HG02973 (cell line): ENCODE data around the gene TSPEAR.
"Not testable (repeated sequence)": the region's sequence is repeated elsewhere in the genome, so short reads cannot be mapped to it uniquely, and the experiment has no call there.

Experiments
- ATAC-seq: cut with Tn5 transposase; IDR thresholded peaks from one replicate; pipeline ENCODE4 v1.9.1; 2021; ENCODE audit warnings: moderate library complexity; ENCODE audit not compliant: unreplicated experiment

Gene TSPEAR

DNA sequence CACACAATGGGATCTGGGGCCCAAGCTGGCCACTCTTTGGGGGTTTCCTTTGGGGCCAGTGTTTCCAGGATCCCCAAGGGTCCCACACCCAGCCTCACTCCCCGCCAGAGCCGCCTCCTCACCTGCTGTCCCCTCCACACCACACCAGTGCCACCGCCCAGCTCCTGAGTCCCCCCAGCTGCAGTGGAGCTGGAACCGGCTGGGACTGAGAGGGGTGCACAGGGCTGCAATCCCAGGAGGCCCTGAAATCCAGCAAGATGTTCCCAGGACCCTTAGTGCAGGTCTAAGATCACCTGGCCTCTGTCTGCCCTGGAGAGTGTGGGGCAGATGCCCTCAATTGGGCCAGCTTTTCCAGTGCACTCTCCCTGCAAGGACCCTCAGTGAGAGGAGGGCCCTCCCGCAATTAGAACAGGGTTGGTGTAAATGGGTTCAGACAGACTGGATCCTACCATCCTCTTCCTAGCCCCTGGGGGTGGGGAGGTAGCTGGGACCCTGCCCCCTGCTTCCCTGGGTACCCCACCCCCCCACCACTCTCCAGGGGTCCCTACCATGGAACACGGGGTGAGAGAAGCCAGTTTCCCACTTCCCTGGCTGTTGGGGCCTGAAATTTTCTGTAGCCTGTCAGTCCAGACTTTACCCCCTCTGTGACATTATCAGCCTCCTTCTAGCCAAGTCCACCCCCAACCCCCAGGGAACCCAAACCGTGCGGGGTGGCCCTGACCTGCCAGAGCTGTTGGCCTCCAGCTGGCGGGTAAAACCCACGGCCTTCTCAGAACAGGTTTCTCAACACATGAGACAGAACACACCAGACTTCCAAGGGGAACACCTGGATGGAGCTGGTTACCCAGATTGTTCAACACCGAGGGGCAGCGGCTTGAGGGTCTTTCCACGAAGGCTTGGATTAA is 7.4 kb downstream of the TSPEAR start:
- no peak for ATAC-seq

DNA sequence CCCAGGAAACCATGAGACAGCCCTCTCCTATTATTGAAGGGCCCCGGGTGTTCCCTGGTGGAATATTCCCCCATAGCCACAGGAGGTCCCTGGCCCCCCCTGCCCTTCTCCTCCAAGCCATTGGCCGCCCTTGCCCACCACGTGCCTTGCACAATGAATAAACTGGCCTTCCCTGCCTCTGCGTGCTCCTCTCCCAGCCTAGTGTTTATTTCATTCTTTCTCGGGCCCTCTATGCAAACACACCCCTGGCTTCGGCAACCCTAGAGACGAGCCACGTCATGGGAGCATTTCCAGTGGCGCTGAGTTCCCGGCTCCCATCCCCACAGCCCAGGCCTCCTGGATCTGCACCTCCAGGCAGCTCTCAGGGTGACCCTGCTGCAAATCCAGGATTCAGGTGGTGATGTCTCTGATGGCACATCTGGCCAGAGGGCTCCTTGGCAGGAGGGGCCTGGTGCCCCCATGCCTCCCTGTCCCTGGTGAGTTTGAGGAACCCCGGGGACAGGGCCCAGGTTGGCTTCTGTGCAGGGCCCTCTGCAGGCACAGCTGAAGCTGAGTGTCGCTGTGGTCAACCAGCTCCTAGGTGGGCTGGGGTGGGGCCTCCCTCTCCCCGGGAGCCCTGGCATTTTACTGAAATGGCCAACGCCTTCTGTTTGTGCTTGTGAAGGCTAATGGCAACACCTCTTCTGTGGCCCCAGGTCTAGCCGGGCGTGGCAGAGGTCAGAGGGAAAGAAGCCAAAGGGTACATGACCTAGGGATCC is 8.2 kb downstream of the TSPEAR start:
- ATAC-seq, result no peak

DNA sequence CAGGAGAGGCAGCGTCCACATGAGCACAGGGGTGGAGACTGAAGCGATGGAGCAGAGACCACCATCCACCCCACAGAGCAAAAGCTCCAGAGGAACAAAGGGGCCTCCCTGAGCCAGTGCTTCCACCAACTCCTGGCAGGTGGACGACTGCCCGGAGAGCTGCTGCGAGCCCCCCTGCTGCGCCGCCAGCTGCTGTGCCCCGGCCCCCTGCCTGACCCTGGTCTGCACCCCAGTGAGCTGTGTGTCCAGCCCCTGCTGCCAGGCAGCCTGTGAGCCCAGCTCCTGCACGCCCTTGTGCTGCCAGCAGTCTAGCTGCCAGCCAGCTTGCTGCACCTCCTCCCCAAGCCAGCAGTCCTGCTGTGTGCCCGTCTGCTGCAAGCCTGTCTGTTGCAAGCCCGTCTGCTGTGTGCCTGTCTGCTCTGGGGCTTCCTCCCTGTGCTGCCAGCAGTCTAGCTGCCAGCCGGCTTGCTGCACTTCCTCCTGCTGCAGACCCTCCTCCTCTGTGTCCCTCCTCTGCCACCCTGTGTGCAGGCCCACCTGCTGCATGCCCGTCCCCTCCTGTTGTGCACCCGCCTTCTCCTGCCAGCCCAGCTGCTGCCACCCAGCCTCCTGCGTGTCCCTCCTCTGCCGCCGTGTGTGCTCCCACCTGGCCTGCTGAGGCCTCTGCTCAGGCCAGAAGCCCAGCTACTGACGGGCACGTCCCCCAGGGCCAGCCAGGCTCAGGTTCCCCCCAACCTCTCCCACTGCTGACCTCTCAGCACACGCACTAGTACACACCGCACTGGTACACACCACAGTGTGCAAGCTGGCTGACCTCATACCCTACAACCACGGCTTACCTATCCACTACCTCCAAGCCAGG is 9.0 kb downstream of the TSPEAR start:
- ATAC-seq, result no peak

- no peak for ATAC-seq
These were observed 9.8 kb downstream of the TSPEAR start for GRCh38 chr21:44701541-44701940.

GRCh38 chr21:44701023-44701400 is 10.4 kb downstream of the TSPEAR start:
- ATAC-seq, result no peak

GRCh38 chr21:44700101-44701022 is 11.0 kb downstream of the TSPEAR start:
- no peak for ATAC-seq

DNA sequence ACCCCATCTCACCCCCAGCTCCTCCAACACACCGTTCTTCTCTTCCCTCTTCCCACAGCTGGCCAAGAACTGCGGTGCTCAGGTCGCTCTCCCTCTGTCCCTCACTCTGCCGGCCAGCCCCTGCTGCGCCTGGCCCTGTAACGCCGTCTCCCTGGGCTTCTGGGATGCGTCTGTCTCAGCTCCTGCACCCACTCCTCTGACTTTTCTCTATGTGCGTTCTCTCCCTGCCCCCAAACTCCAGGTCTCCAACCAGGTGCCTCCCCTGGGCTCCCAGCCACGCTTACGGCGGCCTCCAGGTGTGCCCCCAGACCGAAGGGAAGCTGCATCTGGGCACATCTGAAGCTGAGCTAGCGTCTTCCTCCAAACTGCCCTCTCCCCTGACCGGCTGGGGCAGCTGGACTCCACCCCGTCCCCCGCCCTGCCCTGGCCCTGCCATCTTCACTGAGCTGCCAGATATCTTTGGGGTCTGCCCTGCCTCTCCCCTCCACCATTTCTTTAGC is 11.8 kb downstream of the TSPEAR start:
- ATAC-seq, result no peak

GRCh38 chr21:44697811-44698734 is 13.3 kb downstream of the TSPEAR start:
- no peak for ATAC-seq

DNA sequence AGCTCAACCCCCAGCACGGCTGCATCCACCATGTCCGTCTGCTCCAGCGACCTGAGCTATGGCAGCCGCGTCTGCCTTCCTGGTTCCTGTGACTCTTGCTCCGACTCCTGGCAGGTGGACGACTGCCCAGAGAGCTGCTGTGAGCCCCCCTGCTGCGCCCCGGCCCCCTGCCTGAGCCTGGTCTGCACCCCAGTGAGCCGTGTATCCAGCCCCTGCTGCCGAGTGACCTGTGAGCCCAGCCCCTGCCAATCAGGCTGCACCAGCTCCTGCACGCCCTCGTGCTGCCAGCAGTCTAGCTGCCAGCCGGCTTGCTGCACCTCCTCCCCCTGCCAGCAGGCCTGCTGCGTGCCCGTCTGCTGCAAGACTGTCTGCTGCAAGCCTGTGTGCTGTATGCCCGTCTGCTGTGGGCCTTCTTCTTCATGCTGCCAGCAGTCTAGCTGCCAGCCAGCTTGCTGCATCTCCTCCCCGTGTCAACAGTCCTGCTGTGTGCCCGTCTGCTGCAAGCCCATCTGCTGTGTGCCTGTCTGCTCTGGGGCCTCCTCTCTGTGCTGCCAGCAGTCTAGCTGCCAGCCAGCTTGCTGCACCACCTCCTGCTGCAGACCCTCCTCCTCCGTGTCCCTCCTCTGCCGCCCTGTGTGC is 14.1 kb downstream of the TSPEAR start, which contains the start of gene KRTAP10-12:
Gene KRTAP10-12 (plus strand): TSS at position 1 of the 639 bp plus-strand sequence. CDS start 30 bp downstream, at position 31.
- ATAC-seq, result not testable (repeated sequence)

- ATAC-seq, result no peak
These were observed 14.8 kb downstream of the TSPEAR start for GRCh38 chr21:44696572-44696971.

DNA sequence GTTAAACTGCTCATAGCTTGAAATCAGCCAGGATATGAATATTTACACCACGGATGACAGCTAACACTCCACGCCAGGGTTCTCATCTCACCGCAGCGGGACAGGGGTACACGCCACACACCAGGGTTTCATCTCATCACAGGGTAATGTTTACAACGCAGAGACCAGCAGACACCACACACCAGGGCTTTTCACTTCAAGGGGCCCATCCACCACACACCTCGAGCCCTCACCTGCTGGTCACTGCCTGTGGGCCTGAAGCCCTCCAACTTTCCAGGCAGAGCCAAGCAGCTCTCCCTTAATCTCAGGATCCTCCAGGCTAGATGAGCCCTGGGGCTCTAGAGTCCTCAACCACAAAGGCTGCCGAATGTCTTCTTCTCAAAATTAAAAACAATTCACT is 15.7 kb downstream of the TSPEAR start:
- no peak for ATAC-seq

DNA sequence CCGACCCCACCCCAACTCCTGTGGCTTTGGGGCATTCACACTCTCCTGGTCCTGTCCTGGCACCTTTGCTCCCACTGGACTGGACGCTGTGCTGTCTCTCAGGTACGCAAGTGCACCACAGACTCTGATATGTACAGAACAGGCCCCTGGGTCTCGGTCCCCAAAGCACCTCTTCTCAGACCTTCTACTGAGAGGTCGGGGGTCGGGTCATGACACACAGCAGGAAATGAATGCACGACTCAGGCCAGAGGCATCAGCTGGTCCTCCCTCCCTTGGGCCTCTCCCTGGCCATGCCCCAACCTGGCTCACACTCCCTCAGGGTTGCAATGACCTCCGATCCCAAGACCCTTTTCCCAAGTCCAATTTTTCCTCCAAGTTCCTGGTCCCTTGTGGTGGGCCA is 16.2 kb downstream of the TSPEAR start:
- no peak for ATAC-seq

DNA sequence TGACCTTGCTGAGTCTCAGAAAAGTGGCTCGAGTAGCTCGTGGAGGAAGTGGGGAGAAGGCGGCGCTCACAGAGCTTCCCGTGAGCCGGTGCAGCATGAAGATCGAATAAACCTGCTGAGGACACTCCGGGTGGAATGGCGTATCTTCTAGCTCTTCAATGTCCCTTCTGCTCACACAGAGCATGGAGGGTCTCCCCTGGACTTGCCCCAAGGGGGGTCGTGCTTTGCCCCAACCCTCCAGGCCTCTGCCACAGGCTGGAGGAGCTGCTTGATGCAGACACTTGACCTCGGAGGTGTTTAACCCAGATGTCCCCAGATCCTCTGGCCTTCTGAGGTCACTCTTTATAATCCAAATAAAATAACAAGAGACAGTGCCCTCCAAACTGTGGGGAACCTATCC is 16.6 kb downstream of the TSPEAR start:
- no peak for ATAC-seq

DNA sequence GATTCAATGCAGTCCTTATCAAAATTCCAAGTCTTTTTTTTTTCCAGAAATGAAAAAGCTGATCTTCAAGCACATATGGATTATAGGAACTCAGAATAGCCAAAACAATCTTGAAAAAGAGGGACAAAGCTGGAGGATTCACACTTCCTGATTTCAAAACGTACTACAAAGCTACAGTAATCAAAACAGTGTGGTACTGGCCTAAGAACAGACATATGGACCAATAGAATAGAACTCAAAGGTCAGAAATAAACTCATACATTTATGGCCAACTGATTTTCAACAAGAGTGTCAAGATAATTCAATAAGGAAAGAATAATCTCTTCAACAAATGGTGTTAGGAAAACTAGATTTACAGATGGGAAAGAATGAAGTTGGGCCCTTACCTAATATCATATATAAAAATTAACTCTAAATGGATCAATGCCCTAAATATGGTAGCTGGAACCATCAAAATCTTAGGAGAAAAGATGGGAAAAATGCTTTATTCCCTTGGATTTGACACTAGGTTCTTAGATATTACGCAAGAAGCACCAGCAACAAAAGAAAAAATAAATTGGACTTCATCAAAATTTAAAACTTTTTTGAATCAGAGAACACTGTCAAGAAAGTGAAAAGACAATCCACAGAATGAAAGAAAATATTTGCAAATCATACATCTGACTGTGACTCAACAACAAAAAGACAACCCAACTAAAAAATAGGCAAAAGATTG is 18.4 kb downstream of the TSPEAR start:
- ATAC-seq, result no peak

GRCh38 chr21:44691686-44692085 is 19.7 kb downstream of the TSPEAR start:
- no peak for ATAC-seq

DNA sequence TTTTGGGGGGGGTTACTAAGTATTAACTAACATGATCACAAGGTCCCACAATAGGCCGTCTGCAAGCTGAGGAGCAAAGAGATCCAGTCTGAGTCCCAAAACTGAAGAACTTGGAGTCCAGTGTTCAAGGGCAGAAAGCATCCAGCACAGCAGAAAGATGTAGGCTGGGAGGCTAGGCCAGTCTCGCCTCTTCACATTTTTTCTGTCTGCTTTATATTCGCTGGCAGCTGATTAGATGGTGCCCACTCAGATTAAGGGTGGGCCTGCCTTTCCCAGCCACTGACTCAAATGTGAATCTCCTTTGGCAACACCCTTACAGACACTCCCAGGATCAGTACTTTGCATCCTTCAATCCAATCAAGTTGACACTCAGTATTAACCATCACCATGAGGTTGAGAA is 21.6 kb downstream of the TSPEAR start:
- not testable (repeated sequence) for ATAC-seq

- ATAC-seq, result no peak
These were observed 23.7 kb downstream of the TSPEAR start for GRCh38 chr21:44687671-44688070.
